DND-41 (cell line): ENCODE measurements around the gene R3HCC1L.

Experiments
- EZH2 ChIP-seq: IDR thresholded peaks from 3 replicates; pipeline ENCODE4 v1.6.1; 2012; ENCODE audit warnings: borderline replicate concordance, low read depth, mild to moderate bottlenecking, moderate library complexity, low read length, inconsistent platforms; ENCODE audit not compliant: severe bottlenecking
- TF ChIP-seq, protein P1 (sequence below): IDR thresholded peaks from 2 replicates; pipeline ENCODE4 v1.5.1; 2012; ENCODE audit warnings: borderline replicate concordance, low read length, moderate library complexity, mild to moderate bottlenecking; ENCODE audit not compliant: poor library complexity, severe bottlenecking; ENCODE audit errors: extremely low read depth

DNA sequence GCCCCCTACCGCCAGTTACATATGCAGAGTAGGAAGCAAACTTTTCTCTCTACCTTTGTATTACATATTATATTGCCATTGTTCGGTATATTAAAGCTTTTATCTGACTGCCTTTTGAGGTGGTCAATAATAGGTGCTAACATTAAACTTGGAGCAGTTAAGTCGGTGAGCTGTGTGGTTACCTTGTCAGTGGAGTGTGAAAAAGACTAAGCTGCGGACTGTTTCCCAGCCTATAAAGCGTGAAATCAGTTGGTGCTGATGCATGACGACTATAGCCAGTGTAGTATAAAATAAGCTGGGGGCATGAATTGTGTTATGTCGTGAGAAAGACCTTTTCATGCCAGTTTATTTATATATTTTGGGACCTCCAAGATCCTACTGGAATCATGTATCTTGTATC is 33.7 kb downstream of the R3HCC1L start:
- TF ChIP-seq, protein P1, sequence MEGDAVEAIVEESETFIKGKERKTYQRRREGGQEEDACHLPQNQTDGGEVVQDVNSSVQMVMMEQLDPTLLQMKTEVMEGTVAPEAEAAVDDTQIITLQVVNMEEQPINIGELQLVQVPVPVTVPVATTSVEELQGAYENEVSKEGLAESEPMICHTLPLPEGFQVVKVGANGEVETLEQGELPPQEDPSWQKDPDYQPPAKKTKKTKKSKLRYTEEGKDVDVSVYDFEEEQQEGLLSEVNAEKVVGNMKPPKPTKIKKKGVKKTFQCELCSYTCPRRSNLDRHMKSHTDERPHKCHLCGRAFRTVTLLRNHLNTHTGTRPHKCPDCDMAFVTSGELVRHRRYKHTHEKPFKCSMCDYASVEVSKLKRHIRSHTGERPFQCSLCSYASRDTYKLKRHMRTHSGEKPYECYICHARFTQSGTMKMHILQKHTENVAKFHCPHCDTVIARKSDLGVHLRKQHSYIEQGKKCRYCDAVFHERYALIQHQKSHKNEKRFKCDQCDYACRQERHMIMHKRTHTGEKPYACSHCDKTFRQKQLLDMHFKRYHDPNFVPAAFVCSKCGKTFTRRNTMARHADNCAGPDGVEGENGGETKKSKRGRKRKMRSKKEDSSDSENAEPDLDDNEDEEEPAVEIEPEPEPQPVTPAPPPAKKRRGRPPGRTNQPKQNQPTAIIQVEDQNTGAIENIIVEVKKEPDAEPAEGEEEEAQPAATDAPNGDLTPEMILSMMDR, result no peak
- no peak for TF ChIP-seq EZH2
